Lung (tissue), 12 donors: ENCODE results near the gene PHC3. TPM values are rescaled to one million over a fixed set of nuclear protein-coding genes. Genes with fewer than 3 reads are reported as not detected.

ENCODE experiments used
- ATAC-seq: fragments of 200-7000 bp; cut with Tn5 transposase; one replicate; pipeline ENCODE4 v1.9.1; 2020; ENCODE audit warnings: moderate number of reproducible peaks; ENCODE audit not compliant: insufficient read depth, low FRiP score
- DNase-seq, 3 donors: peaks; one replicate each; pipeline ENCODE4 v3.0.0-alpha.2; 2013 to 2017
- H3K27ac ChIP-seq, 2 donors: one replicate each; pipeline ENCODE4 v1.5.1; 2013; ENCODE audit warnings: mild to moderate bottlenecking in 2 of 2, moderate library complexity in 2 of 2, control low read depth in 1 of 2, inconsistent platforms in 1 of 2, low read depth in 1 of 2, low read length in 1 of 2
- H3K27me3 ChIP-seq, 3 donors: one replicate each; pipeline ENCODE4 v1.5.1; 2013; ENCODE audit warnings: low read length in 2 of 3; ENCODE audit not compliant: control insufficient read depth in 3 of 3, insufficient read depth in 3 of 3
- H3K36me3 ChIP-seq, 4 donors: one replicate each; pipeline ENCODE4 v1.5.1; 2013; ENCODE audit warnings: low read length in 4 of 4, mild to moderate bottlenecking in 1 of 4, moderate library complexity in 1 of 4; ENCODE audit not compliant: control insufficient read depth in 4 of 4, insufficient read depth in 4 of 4
- H3K4me1 ChIP-seq, 5 donors: one replicate each; pipeline ENCODE4 v1.5.1; 2013; ENCODE audit warnings: low read length in 5 of 5, mild to moderate bottlenecking in 2 of 5, moderate library complexity in 1 of 5; ENCODE audit not compliant: control insufficient read depth in 5 of 5, insufficient read depth in 5 of 5
- H3K4me3 ChIP-seq: one replicate; pipeline ENCODE4 v1.5.1; 2013; ENCODE audit warnings: mild to moderate bottlenecking, control low read depth, moderate library complexity
- H3K9ac ChIP-seq, 2 donors: one replicate each; pipeline ENCODE4 v1.5.1; 2013; ENCODE audit warnings: low read length in 2 of 2, control low read depth in 1 of 2; ENCODE audit not compliant: insufficient read depth in 1 of 2
- H3K9me3 ChIP-seq, 4 donors: one replicate each; pipeline ENCODE4 v1.5.1; 2013; ENCODE audit warnings: low read length in 3 of 4, mild to moderate bottlenecking in 1 of 4, moderate library complexity in 1 of 4; ENCODE audit not compliant: control insufficient read depth in 4 of 4, insufficient read depth in 3 of 4
- WGBS, 2 donors: extraction: QIAGEN DNeasy Blood & Tissue Kit; methylation state at CpG; one replicate each; pipeline ENCODE4 v1.1.7; 2013; 5-methylcytosine and 5-hydroxymethylcytosine counted together
- polyA plus RNA-seq, 2 donors: library from polyadenylated mRNA; stranded (reverse); fragments of 200-250 nt; gene quantifications; one replicate each; pipeline ENCODE4 v1.2.1, GENCODE V29; 2013
- total RNA-seq, 2 donors: library from RNA; depleted of rRNA in 1 of 2; stranded (reverse); fragments of >200 nt in 1 of 2; gene quantifications; one replicate each; pipeline ENCODE4 v1.2.1, GENCODE V29; 2014 to 2021
- TF ChIP-seq, protein P1 (sequence below): IDR thresholded peaks from 2 replicates; pipeline ENCODE4 v1.5.1; 2012; ENCODE audit warnings: mild to moderate bottlenecking; ENCODE audit errors: control extremely low read depth, extremely low read depth
- donor health status: control.
- donor health status: control.
- donor health status: Bipolar disorder and iron deficiency.
- donor health status: healthy.
- donor health status: DM: yes; HTN: yes; CAD: no.

PHC3 gene
- total and polyA plus RNA-seq, 4 donors, result 7.6 to 110 (median 31.1) TPM

DNA sequence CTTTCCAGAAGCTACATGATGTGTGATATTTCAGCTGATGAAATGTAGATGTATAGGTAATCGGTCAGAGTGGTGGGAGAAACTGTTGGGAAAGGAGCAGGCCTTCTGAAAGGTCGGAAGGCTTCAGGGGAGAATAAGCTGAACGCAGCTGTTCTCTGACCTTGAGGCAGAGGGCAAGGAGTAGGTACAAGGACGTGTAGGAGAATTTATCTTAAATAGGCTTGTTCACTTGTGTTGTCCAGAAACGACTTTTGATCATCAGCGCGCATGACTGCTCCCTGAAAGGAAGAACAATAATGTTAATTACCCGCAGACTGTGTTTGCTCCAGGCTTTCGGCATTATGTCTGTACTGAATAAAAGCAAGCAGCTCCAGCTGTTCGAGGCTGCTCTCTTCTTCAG lies 104.2 kb downstream of the PHC3 start:
- ATAC-seq (no peak), DNase-seq (no peak)
- no peaks in the 10 kb centered on the region for H3K27me3 ChIP-seq
- H3K36me3 ChIP-seq, result peaks cover 0 to 6% (median 3%) of the 10 kb centered on the region in 4 donors
- TF ChIP-seq, protein P1, sequence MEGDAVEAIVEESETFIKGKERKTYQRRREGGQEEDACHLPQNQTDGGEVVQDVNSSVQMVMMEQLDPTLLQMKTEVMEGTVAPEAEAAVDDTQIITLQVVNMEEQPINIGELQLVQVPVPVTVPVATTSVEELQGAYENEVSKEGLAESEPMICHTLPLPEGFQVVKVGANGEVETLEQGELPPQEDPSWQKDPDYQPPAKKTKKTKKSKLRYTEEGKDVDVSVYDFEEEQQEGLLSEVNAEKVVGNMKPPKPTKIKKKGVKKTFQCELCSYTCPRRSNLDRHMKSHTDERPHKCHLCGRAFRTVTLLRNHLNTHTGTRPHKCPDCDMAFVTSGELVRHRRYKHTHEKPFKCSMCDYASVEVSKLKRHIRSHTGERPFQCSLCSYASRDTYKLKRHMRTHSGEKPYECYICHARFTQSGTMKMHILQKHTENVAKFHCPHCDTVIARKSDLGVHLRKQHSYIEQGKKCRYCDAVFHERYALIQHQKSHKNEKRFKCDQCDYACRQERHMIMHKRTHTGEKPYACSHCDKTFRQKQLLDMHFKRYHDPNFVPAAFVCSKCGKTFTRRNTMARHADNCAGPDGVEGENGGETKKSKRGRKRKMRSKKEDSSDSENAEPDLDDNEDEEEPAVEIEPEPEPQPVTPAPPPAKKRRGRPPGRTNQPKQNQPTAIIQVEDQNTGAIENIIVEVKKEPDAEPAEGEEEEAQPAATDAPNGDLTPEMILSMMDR, result no peak
- 90 to 96% methylated on average over 10 of the region's 10 CpGs for WGBS, 2 donors
- H3K9me3 ChIP-seq, result peaks cover 0 to 2% (median 0%) of the 10 kb centered on the region in 4 donors
- H3K4me1 ChIP-seq, result peaks cover 0 to 8% (median 0%) of the 10 kb centered on the region in 5 donors
- no peak overlapping the region for H3K9ac ChIP-seq
- no peak overlapping the region for H3K4me3 ChIP-seq
- no peak overlapping the region for H3K27ac ChIP-seq

DNA sequence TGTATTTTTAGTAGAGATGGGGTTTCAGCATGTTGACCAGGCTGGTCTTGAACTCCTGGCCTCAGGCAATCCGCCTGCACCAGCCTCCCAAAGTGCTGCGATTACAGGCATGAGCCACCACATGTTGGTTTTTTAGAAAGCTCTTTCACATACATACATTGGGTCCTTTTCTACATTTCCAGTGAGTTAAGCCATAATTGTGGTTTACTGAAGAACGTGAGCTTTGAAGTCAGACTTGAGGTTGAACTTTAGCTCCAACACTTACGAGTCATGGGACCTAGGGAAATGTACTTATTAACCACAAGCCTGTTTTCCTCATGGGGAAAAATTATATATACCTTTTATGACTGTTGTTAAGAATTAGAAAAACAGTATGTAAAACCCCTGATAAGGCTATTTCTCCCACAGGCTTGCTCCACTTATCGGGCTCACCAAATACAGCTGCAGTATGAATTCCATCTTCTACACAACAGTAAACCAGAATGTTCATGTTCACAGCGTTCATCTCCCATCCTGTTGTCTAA lies 104.8 kb downstream of the PHC3 start:
- TF ChIP-seq, protein P1, result no peak
- H3K9ac ChIP-seq, result no peak overlapping the region
- ATAC-seq, result no peak
- peaks cover 0 to 2% (median 0%) of the 10 kb centered on the region in 4 donors for H3K9me3 ChIP-seq
- H3K4me1 ChIP-seq, result peaks cover 0 to 8% (median 0%) of the 10 kb centered on the region in 5 donors
- H3K27ac ChIP-seq, result no peak overlapping the region
- no peaks in the 10 kb centered on the region for H3K27me3 ChIP-seq
- no peak for DNase-seq
- H3K4me3 ChIP-seq, result no peak overlapping the region
- H3K36me3 ChIP-seq, result peaks cover 0 to 6% (median 3%) of the 10 kb centered on the region in 4 donors
- WGBS, 2 donors, result 80 to 91% methylated on average over 6 of the region's 6 CpGs

DNA sequence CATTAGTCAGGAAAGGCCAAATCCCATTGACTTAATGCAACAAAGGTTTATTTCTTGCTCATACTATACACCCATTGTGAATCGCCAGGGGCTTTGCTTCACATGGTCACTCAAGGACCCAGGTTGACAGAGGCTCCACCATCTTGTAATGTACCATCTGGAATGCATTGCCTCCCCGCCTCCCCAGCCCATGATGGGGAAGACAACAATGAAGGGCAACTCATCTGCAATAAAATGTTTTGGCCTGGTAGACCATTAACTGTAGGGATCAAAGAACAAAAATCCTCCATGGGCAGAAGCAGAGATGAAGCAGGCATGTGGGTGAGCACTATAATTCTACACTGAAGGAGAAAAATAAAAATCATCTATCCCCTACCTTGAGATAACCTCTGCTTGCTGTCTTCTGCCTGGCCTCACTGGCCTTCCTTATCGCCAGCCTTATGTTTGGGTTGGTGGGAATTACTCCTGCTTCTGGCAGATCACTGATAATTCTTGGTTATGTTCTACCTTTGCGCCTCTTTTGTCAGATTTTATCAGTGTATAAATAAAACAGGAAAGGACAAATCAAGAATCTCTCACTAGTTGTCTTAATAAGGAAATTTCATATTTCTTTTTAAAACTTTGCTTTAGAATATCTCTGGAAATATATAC lies 106.0 kb downstream of the PHC3 start:
- H3K4me3 ChIP-seq, result no peak overlapping the region

More for the DNA sequence above, 106.0 kb downstream of the PHC3 start:
- no peak for DNase-seq
- H3K27me3 ChIP-seq, result no peaks in the 10 kb centered on the region
- no peak overlapping the region for H3K27ac ChIP-seq
- TF ChIP-seq, protein P1, result no peak
- H3K36me3 ChIP-seq, result peaks cover 0 to 6% (median 3%) of the 10 kb centered on the region in 4 donors
- H3K9ac ChIP-seq, result no peak overlapping the region
- H3K9me3 ChIP-seq, result peaks cover 0 to 2% (median 0%) of the 10 kb centered on the region in 4 donors
- WGBS, 2 donors, result 72 to 96% methylated on average over 4 of the region's 4 CpGs
- H3K4me1 ChIP-seq, result peaks cover 0 to 8% (median 0%) of the 10 kb centered on the region in 5 donors
- ATAC-seq, result no peak
